HuH-7.5 (cell line): Measurements from ENCODE around the gene PRKD1.
"Not testable (repeated sequence)": the region's sequence is repeated elsewhere in the genome, so short reads cannot be mapped to it uniquely, and the experiment has no call there.

Experiments used
- DNase-seq: peaks from one replicate; pipeline ENCODE4 v3.0.0; 2011; ENCODE audit warnings: low spot score

The PRKD1 gene

DNA sequence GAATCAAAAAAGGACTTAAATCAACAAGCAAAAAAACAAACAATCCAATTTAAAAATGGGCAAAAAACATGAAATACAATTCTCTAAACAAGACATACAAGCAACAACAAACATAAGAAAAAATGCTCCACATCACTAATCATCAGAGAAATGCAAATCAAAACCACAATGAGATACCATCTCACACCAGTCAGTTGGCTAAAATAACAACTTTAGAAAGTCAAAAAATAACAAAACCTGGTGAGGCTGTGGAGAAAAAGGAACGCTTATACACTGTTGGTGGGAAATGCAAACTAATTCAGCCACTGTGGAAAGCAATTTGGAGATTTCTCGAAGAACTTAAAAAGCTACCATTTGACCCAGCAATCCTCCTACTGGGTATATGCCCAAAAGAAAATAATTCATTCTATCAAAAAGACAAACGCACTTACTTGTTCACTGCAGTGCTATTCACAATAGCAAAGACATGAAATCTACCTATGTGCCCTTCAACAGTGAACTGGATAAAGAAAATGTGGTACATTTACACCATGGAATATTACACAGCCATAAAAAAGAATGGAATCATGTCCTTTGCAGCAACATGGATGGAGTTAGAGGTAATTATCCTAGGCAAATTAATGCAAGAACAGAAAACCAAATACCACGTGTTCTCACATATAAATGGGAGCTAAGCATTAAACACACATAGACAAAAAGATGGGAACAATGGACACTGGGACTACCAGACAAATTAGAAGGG lies 26.9 kb downstream of the PRKD1 start:
- DNase-seq = no peak

DNA sequence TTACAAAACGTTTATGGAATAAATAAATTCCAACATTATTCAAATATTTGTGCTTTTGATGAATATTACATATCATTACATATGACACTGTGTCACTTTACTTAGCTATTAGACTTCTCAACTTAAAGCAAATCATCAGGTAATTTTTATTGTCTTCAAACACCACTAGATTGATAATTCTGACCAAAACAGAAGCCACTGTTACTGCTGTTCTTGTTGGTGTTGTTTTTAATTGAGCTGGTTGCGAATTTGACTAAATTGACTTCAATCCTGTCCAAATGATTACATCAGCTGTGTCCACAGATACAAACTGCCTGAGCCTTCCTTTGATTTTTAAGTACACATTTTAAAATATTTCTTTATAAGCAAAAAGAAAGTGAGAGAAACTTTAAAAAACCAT lies 29.2 kb downstream of the PRKD1 start:
- no peak for DNase-seq

DNA sequence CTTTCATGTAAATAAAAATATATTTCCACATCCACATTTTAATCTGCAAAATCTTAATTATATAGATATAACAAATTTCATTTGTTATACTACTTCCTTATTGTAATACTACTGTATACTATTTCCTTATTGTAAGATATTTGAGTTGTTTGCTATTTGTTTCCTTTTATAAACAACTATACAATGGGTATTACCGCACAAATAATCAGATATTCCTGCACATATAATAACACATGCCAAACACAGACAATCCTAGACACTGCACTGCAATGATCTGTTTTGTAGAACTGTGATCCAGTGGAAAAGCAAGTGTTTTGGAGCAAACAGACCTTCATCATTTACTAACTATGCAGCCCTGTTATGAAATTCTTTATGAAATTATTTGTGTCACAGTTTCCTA lies 30.5 kb downstream of the PRKD1 start:
- no peak for DNase-seq

DNA sequence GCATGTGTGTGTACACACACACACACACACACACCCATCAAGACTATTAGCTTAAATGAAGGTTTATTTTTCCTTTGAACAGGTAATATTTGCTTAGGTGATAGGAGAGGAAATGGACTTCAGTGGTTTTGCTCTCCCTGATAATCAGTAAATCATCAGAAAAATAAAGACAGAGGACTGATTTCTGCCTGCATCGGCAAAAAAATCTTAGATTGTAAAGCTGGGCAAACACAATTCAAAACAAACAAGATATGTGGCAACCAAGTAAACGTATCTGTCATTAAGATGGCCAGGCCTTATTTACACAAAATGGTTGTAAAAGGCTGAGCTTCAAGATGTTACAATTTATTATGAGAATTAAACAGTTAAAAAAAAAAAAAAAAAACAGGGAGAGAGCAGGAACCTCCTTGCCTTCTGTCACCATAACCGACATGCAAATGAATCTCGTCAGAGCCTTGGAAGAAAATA lies 31.3 kb downstream of the PRKD1 start:
- DNase-seq = peak; percentile 47

DNA sequence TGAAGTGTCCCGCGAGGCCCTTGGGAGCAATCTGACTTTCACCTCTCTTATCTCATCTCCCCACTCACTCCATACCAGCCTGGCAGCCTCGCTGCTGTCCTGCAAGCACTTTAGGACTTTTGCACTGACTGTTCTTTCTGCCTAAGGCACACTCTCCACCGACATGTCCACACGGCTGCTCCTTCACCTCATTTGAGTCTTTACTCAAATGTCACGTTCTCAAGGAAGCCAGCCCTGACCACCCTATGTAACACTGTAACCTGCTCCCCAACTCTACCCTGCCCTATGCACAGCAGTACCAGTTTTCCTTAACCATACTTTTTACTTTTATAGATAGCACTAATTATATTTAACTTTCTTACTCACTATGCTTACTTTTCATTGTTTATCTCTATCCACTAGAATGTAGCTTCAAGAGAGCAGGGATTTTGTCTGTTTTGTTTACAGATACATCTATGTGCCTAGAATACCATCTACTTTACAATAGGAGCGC lies 32.0 kb downstream of the PRKD1 start:
- DNase-seq = no peak

DNA sequence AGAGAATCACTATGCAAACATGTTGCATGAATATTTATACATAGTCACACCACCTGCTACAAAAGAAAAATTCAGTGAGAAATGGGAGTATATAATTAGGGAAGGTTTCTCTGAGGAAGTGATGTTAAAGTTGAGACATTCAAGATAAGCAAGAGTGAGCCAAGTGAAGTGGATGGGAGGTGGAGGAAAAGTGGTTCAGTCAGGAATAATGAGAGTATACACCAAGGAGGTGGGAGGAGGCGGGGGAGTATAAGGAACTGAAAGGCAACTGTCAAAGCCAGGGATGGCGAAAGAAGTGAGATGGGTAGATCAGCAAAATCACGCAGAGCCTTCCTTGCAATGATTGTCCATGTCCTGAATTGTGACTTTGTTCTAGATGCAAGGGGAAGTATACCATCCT lies 33.7 kb downstream of the PRKD1 start:
- no peak for DNase-seq

DNA sequence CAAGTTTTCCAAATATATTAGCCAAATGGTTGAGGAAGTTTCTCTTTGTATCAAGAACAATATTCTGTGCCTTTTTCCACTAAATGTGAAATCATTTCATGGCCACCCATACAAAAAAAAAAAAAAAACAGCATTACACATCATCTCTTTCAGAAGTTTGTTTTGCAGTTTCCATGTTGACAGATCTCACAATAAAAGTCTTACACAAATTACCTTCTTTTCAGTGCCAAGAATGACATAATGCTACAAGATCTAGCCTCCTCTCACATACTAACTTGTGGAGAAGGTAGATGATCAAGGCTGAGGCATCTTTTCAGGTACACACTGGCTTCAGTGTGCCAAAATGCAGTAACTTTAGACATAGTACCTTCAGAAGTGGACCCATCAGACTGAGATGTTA lies 35.3 kb downstream of the PRKD1 start:
- DNase-seq = no peak

DNA sequence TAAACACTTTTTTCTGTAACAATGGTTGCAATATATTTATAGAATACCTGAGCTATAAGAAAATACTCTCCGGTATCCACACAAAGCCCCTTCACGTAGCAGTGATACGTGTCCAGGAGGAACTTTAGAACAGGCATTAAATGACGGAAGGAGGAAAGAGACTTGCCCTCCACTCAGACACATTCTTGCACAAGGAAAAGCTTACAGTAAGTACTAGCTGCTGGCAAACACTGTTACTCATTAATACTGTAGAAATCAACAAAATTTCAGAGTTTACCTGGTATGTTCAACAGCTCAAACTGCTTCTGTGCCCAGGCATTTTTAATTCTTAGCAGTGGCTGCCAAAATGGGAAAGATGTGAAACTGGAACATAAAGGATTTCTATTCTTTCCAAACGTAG lies 41.7 kb downstream of the PRKD1 start:
- no peak for DNase-seq

DNA sequence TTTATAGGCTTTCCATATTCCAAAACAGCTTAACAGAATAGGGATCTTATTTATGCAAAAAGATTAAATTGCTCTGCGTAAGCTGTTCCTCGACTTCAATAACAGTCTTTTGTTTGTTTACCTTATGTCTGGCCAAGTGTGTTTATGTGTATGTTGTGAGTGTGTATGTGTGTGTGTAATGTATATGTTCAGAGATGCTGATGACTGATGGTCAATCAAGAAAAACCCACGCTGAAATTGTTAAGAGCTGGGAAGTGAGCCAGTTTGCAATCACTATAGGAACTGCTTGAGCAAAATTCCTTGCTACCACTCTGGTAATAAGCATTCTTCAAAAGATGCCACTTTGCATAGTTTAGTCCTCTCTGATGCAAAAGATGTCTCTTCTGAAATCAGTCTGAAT lies 59.6 kb downstream of the PRKD1 start:
- no peak for DNase-seq

DNA sequence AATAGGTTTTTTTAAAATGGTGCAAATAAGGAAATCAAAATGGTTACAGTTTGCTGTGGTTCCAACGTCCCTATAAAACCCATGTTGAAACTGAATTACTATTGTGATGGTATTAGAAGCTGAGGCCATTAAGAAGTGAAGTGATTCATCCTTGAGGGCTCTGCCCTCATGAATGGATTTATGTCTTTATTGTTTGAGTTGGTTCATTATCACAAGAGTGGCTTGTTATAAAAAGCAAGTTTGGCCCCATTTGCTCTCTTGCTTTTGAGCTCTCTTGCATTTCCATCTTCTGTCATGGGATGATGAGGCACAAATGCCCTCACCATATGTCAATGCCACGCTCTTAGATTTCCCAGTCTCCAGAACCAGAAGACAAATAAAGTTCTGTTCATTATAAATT lies 62.3 kb downstream of the PRKD1 start:
- no peak for DNase-seq

DNA sequence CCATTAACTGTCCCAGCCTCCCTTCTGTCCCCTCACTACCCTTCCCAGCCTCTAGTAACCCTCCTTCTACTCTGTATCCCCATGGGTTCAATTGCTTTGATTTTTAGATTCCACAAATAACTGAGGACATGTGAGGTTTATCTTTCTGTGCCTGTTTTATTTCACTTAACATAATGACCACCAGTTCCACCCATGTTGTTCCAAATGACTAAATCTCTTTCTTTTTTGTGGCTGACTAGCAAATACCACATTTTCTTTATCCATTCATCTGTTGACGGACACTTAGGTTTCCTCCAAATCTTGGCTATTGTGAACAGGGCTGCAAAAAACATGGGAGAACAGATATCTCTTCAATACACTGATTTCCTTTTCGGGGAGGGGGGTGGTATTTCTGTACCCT lies 65.7 kb downstream of the PRKD1 start:
- no peak for DNase-seq

DNA sequence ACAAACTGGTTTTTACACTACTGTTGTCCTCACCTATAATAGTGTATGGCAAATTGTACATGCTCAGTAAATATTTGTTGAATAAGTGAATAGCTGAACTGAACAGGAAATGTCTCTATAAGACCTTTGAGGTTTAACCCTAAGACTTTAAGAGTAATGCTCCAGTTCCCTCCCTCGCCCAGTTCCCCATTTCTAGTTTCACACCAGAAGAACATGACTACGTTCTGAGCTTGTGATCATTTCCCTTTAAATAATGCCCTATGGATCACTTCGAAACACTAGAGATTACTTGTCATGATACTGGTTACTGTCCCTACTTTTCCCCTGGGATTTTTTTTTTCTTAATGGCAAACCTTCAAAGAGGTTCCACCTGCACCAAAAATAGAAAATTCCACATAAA lies 69.3 kb downstream of the PRKD1 start:
- DNase-seq = no peak

DNA sequence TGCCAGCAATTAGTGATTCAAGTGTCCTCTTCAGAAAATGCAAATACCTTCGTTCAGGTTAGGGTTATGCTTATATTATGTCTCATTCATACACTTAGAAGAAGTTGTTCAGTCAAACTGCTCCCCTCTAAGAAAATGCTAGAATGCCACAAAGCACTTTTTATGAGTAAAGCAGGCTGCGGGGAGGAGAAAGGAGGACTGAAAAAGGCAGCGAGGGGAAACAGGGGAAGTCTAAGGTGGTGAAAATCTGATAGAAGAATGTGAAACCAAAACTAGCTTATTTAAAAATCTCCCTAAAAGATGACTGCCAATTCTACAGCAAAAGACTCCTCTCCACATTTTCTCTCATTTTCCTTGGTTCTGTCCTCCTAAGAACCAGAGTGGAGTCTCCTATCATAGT lies 70.1 kb downstream of the PRKD1 start:
- no peak for DNase-seq

DNA sequence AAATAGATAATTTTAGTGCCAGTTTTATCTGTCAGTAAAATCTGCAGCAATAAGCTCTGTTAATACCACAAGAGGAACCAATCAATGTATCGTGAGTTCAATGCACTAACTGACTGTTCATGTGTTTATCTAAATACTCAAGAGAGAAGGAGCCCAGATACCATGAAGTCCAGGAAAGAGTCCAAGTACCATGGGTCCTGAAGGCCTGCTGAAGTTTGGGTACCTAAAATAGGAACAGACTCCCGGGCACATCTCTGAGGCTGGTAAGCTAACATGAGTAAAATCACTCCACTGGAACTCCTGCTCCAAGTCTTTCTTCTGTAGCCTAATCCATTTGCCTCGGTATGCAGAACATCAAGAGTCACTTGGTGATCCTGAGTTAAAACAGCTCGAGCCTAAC lies 71.1 kb downstream of the PRKD1 start:
- DNase-seq = no peak

DNA sequence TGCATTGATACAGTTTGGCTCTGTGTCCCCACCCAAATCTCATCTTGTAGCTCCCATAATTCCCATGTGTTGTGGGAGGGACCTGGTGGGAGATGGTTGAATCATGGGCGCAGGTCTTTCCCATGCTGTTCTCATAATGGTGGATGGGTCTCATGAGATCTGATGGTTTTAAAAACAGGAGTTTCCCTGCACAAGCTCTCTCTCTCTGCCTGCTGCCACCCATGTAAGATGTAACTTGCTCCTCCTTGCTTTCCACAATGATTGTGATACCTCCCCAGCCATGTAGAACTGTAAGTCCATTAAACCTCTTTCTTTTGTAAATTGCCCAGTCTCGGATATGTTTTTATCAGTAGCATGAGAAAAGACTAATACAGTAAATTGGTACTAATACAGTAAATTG lies 74.0 kb downstream of the PRKD1 start:
- not testable (repeated sequence) for DNase-seq

DNA sequence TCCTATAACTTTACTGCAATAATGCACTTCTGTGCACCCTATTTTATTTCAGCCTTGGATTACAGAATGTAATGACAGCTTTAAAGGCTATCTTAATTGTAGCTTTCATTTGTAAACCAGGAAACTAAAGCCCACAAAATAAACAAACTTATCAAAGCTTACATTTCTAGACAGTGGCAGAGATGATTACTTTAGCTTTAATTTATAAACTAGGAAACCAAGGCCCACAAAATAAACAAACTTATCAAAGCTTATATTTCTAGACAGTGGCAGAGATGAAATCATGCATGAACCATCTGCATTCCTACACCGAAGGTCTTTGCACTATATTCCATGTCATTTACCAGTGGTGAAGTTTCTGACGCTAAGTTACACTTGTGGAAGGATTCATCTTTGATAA lies 74.4 kb downstream of the PRKD1 start:
- no peak for DNase-seq

DNA sequence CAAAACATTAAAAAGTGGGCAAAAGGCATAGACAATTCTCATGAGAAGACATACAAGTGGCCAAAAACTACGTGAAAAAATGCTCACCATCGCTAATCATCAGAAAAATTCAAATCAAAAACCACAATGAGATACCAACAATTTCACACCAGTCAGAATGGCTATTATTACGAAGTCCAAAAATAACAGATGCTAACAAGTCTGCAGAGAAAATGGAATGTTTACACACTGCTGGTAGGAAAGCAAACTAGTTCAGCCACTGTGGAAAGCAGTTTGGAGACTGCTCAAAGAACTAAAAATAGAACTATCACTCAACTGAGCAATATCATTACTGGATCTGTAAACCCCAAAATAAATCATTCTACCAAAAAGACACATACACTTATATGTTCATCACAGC lies 76.2 kb downstream of the PRKD1 start:
- no peak for DNase-seq

DNA sequence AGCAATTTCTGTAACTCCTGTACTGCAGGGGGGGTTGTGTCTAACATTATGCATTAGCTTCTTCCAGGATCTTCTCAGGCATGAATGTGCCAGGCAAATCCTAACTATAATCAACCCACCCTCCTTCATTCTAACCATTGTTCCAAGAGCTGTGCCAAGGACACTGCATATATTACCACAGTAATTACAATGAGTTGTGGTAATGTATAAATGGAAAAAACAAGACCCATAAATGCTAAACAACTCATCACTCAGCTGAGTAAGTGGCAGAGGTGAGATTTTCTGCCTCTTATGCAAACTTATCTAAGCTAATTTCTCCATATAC lies 80.6 kb downstream of the PRKD1 start:
- DNase-seq = no peak

DNA sequence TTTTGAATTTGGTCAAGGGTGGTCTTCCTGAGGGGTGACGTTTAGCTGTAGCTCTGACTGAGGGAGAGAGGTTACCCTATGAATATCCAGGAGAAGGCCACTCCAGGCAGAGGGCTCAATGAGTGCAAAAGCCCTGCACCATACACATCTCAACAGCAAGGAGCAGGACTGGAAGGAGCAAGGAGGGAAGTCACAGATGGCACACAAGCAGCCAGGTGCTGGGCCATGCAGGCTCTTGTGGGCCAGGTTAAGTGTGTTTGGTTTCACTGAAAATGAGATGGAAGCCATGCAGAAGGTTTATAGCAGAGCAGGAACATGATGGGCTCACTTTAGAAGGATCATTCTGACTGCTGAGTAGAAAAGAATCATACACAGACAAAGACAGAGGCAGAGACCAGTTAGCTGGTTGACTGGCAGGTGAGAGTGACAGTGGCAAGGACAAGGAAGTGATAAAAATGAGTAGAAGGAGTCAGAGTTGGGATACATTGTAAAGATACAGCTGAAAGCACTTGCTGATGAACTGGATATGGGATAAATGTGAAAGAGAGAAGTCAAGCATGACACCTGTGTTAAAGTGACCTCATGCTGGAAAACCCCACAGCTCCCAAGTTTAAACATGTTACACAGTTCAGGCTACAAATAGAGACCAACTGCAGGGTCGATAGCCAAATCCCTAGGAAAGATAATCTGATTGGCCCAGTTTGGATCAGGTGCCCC lies 81.2 kb downstream of the PRKD1 start:
- DNase-seq = no peak

DNA sequence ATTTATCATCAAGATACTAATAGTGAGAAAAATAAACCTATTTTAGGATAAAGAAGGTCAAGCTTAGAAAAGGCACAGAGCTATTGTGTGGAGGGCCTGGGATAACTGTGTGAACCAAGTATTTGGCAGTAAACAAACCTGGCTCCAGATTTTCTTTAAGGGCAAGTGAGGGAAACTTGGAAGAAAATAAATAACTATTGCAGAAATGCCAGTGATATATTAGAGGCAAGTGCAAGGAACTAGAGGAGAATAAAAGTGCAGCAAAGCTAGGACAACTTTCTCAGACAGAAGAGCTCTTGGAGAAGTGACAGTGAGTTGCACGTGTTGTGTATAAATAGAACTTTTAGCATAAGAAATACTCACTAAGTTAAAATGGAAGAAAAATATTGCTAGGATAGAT lies 83.7 kb downstream of the PRKD1 start:
- DNase-seq = no peak

DNA sequence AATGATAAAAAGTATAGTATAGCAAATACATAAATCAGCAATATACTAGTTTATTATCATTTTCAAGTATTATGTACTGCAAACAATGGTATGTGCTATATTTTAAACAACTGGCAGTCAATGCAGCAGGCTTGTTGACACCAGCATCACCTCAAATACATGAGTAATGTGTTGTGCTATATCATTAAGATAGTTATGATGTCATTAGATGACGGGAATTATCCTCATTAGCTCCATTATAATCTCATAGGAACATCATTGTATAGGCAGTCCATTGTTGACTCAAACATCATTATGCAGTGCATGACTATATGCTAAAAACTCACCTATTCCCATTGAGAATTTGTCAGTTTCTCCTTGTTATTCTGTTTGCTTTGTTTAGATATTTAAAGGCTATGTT lies 85.4 kb downstream of the PRKD1 start:
- DNase-seq = no peak

DNA sequence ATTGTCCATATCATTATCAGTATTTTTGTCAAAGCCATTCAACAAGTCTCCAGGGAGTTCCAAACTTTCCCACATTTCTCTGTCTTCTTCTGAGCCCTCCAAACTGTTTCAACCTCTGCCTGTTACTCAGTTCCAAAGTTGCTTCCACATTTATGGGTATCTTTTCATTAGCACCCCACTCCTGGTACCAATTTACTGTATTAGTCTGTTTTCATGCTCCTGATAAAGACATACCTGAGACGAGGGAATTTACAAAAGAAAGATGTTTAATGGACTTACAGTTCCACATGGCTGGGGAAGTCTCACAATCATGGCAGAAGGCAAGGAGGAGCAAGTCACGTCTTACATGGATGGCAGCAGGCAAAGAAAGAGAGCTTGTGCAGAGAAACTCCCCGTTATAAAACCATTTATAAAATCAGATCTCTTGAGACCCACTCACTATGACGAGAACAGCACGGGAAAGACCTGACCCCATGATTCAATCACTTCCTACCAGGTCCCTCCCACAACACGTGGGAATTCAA lies 87.2 kb downstream of the PRKD1 start:
- DNase-seq = not testable (repeated sequence)

DNA sequence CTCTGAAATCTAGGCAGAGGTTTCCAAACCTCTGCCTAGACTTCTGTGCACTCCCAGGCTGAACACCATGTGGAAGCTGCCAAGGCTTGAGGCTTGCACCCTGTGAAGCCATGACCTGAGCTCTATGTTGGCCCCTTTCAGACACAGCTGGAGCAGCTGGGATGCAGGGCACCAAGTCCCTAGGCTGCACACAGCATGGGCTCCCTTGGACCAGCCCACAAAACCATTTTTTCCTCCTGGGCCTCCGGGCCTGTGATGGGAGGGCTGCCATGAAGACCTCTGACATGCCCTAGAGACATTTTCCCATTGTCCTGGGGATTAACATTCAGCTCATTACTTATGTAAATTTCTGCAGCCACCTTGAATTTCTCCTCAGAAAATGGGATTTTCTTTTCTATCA lies 88.0 kb downstream of the PRKD1 start:
- DNase-seq = not testable (repeated sequence)

DNA sequence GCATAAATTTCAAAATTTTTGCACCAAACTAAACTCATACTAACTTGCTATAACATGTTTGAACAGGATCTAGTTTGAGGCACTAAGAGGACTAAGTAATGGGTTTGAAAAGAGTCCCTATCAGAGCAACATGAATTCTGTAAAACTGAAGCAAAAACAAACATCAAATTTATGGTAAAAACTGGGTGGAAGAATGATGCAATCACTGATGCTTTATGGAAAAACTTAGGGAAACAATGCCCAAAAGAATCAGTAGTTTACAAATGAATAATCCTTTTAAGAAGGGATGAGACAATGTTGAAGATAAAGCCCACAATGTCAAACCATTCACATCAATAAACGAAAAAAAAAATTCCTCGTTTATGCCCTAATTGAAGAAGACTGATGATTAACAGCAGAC lies 88.9 kb downstream of the PRKD1 start:
- no peak for DNase-seq
